A673 (cell line): ENCODE measurements around the gene CPEB1. TPM values are rescaled to one million over a fixed set of nuclear protein-coding genes. Genes with fewer than 3 reads are reported as not detected.

Experiments used
- BruUV-seq: library from RNA; stranded (reverse); fragments of 400-500 nt; replicated peaks from 2 replicates; lab custom pipeline; 2021; lab: Mats Ljungman, UMichigan
- CTCF ChIA-PET: fragments of 300-600 bp; sonication (Branson Sonifier 250); formaldehyde crosslinking; loops from one replicate; lab custom pipeline; 2022; ENCODE audit warnings: antibody characterized with exemption; lab: Charles Lee
- POLR2A ChIA-PET: fragments of 300-600 bp; sonication (Branson Sonifier 250); formaldehyde crosslinking; loops from one replicate; lab custom pipeline; 2022; ENCODE audit warnings: antibody characterized with exemption; ENCODE audit not compliant: low non-redundant PET; lab: Charles Lee
- DNase-seq: peaks from one replicate; pipeline ENCODE4 v3.0.0-alpha.2; 2015; ENCODE audit warnings: low spot score
- H3K27ac ChIP-seq: fragments of 200-600 bp; sonication (generic); 2 replicates; pipeline ENCODE4 v1.5.1; 2016; ENCODE audit warnings: mixed run types, low read depth, mild to moderate bottlenecking, mixed read lengths, antibody characterized with exemption, low read length; ENCODE audit not compliant: poor library complexity, severe bottlenecking
- H3K27me3 ChIP-seq: fragments of 200-600 bp; sonication (generic); replicated peaks from 2 replicates; pipeline ENCODE4 v1.6.1; 2017; ENCODE audit warnings: mixed run types, low read depth, mild to moderate bottlenecking, mixed read lengths, antibody characterized with exemption, low read length; ENCODE audit not compliant: insufficient read depth, poor library complexity
- H3K36me3 ChIP-seq: fragments of 200-600 bp; sonication (generic); 2 replicates; pipeline ENCODE4 v1.6.1; 2016; ENCODE audit warnings: mixed run types, mild to moderate bottlenecking, mixed read lengths, antibody characterized with exemption, low read length; ENCODE audit not compliant: insufficient read depth, poor library complexity, severe bottlenecking
- H3K4me1 ChIP-seq: fragments of 200-600 bp; sonication (generic); 2 replicates; pipeline ENCODE4 v1.6.1; 2017; ENCODE audit warnings: mixed run types, mild to moderate bottlenecking, mixed read lengths, antibody characterized with exemption, low read length; ENCODE audit not compliant: insufficient read depth, poor library complexity, severe bottlenecking
- H3K4me3 ChIP-seq: fragments of 200-600 bp; sonication (generic); 2 replicates; pipeline ENCODE4 v1.5.1; 2016; ENCODE audit warnings: low read depth, mixed run types, mild to moderate bottlenecking, mixed read lengths, low read length; ENCODE audit not compliant: poor library complexity, severe bottlenecking
- H3K9me3 ChIP-seq: fragments of 200-600 bp; sonication (generic); 2 replicates; pipeline ENCODE4 v1.6.1; 2016; ENCODE audit warnings: mixed run types, low read depth, mild to moderate bottlenecking, mixed read lengths, antibody characterized with exemption, low read length; ENCODE audit not compliant: poor library complexity, severe bottlenecking
- EZH2 ChIP-seq: fragments of 200-600 bp; sonication (generic); IDR thresholded peaks from 2 replicates; pipeline ENCODE4 v1.6.1; 2017; ENCODE audit warnings: borderline replicate concordance, low read depth, mild to moderate bottlenecking, mixed read lengths, antibody characterized with exemption, low read length; ENCODE audit not compliant: poor library complexity, severe bottlenecking
- intact Hi-C: fragments of 100-400 bp; cut with micrococcal nuclease; formaldehyde crosslinking; loops from one replicate; pipeline ENCODE4 v1.10.0; 2022; ENCODE audit not compliant: unreplicated experiment
- total RNA-seq: library from RNA; stranded (reverse); gene quantifications from 2 replicates; pipeline ENCODE4 v1.2.3, GENCODE V29; 2021
- TF ChIP-seq, protein P1 (sequence below): fragments of 300-800, 200-600 bp; sonication (generic); conservative IDR thresholded peaks from 2 replicates; pipeline ENCODE4 v1.5.1; 2017; ENCODE audit warnings: low read depth, mild to moderate bottlenecking, antibody characterized with exemption, low read length, moderate library complexity, mixed read lengths

CPEB1 gene
- total RNA-seq, 1 experiment from 2014 or later: not detected

GRCh38 chr15:82640672-82641071, 6.5 kb downstream of the CPEB1 start:
- DNase-seq: no peak
- intact Hi-C loops: no loop called here
- H3K9me3 ChIP-seq: no peaks in the 10 kb centered on the region
- H3K27ac ChIP-seq: no peak overlapping the region
- POLR2A ChIA-PET: interaction anchor here (0.6 kb wide), 1 partner anchor 108 kb away, joined by 6 read pairs; no protein-coding TSS in a partner anchor
- H3K4me3 ChIP-seq: no peak overlapping the region
- peaks cover 98% of the 10 kb centered on the region for H3K27me3 ChIP-seq
- H3K36me3 ChIP-seq: no peaks in the 10 kb centered on the region
- H3K4me1 ChIP-seq: no peaks in the 10 kb centered on the region
- TF ChIP-seq, protein P1, sequence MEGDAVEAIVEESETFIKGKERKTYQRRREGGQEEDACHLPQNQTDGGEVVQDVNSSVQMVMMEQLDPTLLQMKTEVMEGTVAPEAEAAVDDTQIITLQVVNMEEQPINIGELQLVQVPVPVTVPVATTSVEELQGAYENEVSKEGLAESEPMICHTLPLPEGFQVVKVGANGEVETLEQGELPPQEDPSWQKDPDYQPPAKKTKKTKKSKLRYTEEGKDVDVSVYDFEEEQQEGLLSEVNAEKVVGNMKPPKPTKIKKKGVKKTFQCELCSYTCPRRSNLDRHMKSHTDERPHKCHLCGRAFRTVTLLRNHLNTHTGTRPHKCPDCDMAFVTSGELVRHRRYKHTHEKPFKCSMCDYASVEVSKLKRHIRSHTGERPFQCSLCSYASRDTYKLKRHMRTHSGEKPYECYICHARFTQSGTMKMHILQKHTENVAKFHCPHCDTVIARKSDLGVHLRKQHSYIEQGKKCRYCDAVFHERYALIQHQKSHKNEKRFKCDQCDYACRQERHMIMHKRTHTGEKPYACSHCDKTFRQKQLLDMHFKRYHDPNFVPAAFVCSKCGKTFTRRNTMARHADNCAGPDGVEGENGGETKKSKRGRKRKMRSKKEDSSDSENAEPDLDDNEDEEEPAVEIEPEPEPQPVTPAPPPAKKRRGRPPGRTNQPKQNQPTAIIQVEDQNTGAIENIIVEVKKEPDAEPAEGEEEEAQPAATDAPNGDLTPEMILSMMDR: no peak
- TF ChIP-seq EZH2: no peak
- BruUV-seq: no TSS peak
- CTCF ChIA-PET: no interaction called here

- CTCF ChIA-PET: no interaction called here
- H3K4me3 ChIP-seq: no peak overlapping the region
- POLR2A ChIA-PET: no interaction called here
- no peak overlapping the region for H3K27ac ChIP-seq
- H3K27me3 ChIP-seq: peaks cover 76% of the 10 kb centered on the region
- BruUV-seq: no TSS peak
- H3K9me3 ChIP-seq: no peaks in the 10 kb centered on the region
- TF ChIP-seq EZH2: no peak
- TF ChIP-seq, protein P1: no peak
- intact Hi-C loops: no loop called here
- no peaks in the 10 kb centered on the region for H3K36me3 ChIP-seq
- no peak for DNase-seq
- H3K4me1 ChIP-seq: no peaks in the 10 kb centered on the region
Observed at GRCh38 chr15:82635798-82636197, 11.4 kb downstream of the CPEB1 start.

DNA sequence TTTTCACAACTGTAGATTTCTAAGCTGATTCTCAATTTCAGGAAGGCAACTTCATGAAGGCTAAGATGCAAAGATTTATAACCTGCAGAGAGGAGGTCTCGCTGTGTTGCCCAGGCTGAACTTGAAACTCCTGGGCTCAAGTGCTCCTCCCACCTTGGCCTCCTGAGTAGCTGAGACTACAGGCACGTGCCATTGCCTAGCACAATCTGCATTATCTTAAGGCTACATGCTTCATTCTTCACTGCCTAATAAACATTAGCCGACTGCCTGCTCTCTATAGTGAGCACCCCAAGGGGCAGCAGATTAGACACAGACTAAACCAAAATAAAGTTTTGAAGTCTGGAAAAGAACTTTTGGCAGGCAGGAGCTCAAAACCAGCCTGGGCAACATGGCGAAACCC, 17.1 kb downstream of the CPEB1 start:
- intact Hi-C loops: no loop called here
- ChIA-PET CTCF (no interaction called here), POLR2A (no interaction called here)
- TF ChIP-seq EZH2: no peak
- TF ChIP-seq, protein P1: no peak
- Histone ChIP-seq H3K36me3 (no peaks in the 10 kb centered on the region), H3K9me3 (no peaks in the 10 kb centered on the region), H3K4me3 (no peak overlapping the region), H3K27me3 (peaks cover 35% of the 10 kb centered on the region), H3K27ac (no peak overlapping the region), H3K4me1 (no peaks in the 10 kb centered on the region)
- no TSS peak for BruUV-seq
- no peak for DNase-seq
